B cell (primary cell): ENCODE measurements around the gene KRT6C. TPM values are rescaled to one million over a fixed set of nuclear protein-coding genes. Genes with fewer than 3 reads are reported as not detected.

Source experiments
- ATAC-seq: fragments of 200-7000 bp; cut with Tn5 transposase; one replicate; pipeline ENCODE4 v1.10.0; 2021; ENCODE audit warnings: low read depth, mild to moderate bottlenecking, moderate number of reproducible peaks, moderate library complexity
- CTCF ChIA-PET: fragments of 350-600 bp; sonication (Branson Sonifier 250); formaldehyde crosslinking; loops from one replicate; lab custom pipeline; 2021; ENCODE audit warnings: antibody characterized with exemption, inconsistent platforms; lab: Charles Lee
- POLR2A ChIA-PET: fragments of 350-600 bp; sonication (Branson Sonifier 250); formaldehyde crosslinking; loops from one replicate; lab custom pipeline; 2021; ENCODE audit warnings: antibody characterized with exemption; lab: Charles Lee
- DNase-seq: peaks from one replicate; pipeline ENCODE4 v3.0.0; 2013
- H2AFZ ChIP-seq: 2 replicates; pipeline ENCODE4 v1.6.1; 2012; ENCODE audit warnings: mild to moderate bottlenecking, low read depth, low read length; ENCODE audit not compliant: insufficient read depth, poor library complexity, severe bottlenecking
- H3K27ac ChIP-seq, 2 donors: 1 replicate in 1 of 2; 2 replicates in 1 of 2; pipeline ENCODE4 v1.5.1; 2012 to 2013; ENCODE audit warnings: low read length in 2 of 2, mild to moderate bottlenecking in 2 of 2, moderate library complexity in 1 of 2
- H3K27me3 ChIP-seq, 4 experiments: fragments of 200-600 bp in 1 of 4; sonication (generic) in 1 of 4; replicated peaks in 1 of 4; 1 replicate in 2 of 4; 2 replicates in 2 of 4; pipeline versions ENCODE4 v1.6.1 to v1.7.0; 2013 to 2016; ENCODE audit warnings: low read length in 3 of 4, mild to moderate bottlenecking in 2 of 4, mixed read lengths in 1 of 4, moderate library complexity in 1 of 4; ENCODE audit not compliant: insufficient read depth in 4 of 4, control insufficient read depth in 3 of 4; ENCODE audit errors: control extremely low read depth in 1 of 4
- H3K36me3 ChIP-seq, 2 experiments: replicated peaks in 1 of 2; 1 replicate in 1 of 2; 2 replicates in 1 of 2; pipeline versions ENCODE4 v1.6.1 to v1.7.1; 2013; ENCODE audit warnings: low read length in 1 of 2; ENCODE audit not compliant: insufficient read depth in 2 of 2, control insufficient read depth in 1 of 2; ENCODE audit errors: control extremely low read depth in 1 of 2, extremely low read depth in 1 of 2
- H3K4me1 ChIP-seq, 2 donors: fragments of 200-600 bp in 1 of 2; sonication (generic) in 1 of 2; 1 replicate in 1 of 2; 2 replicates in 1 of 2; pipeline versions ENCODE4 v1.5.1 to v1.6.1; 2013 to 2017; ENCODE audit warnings: low read length in 2 of 2; ENCODE audit not compliant: control insufficient read depth in 2 of 2, insufficient read depth in 2 of 2
- H3K4me2 ChIP-seq: replicated peaks from 2 replicates; pipeline ENCODE3; 2012; ENCODE audit warnings: mild to moderate bottlenecking, low read depth, low read length; ENCODE audit not compliant: poor library complexity, severe bottlenecking
- H3K4me3 ChIP-seq, 5 experiments: fragments of 200-600 bp in 1 of 5; sonication (generic) in 1 of 5; 1 replicate in 3 of 5; 2 replicates in 2 of 5; pipeline versions ENCODE4 v1.5.1 to v1.7.0; 2011 to 2016; ENCODE audit warnings: low read length in 4 of 5, mild to moderate bottlenecking in 4 of 5, low read depth in 2 of 5, control low read depth in 1 of 5, moderate library complexity in 1 of 5; ENCODE audit not compliant: insufficient read depth in 1 of 5; ENCODE audit errors: control extremely low read depth in 1 of 5, extremely low read depth in 1 of 5
- H3K79me2 ChIP-seq: fragments of 200-600 bp; sonication (generic); one replicate; pipeline ENCODE4 v1.6.0; 2016; ENCODE audit warnings: low read length; ENCODE audit not compliant: control insufficient read depth, insufficient read depth
- H3K9ac ChIP-seq: fragments of 200-600 bp; sonication (generic); 2 replicates; pipeline ENCODE4 v1.6.1; 2017; ENCODE audit warnings: mild to moderate bottlenecking, low read length, moderate library complexity
- H3K9me3 ChIP-seq, 3 donors: one replicate each; pipeline versions ENCODE4 v1.6.1 to v1.7.1; 2013; ENCODE audit warnings: low read length in 2 of 3; ENCODE audit not compliant: control insufficient read depth in 2 of 3, insufficient read depth in 1 of 3; ENCODE audit errors: control extremely low read depth in 1 of 3
- H4K20me1 ChIP-seq: 2 replicates; pipeline ENCODE4 v1.6.0; 2012; ENCODE audit warnings: mild to moderate bottlenecking, low read length; ENCODE audit not compliant: insufficient read depth, control insufficient read depth, poor library complexity, severe bottlenecking
- H3K27ac Mint-ChIP-seq: one replicate; pipeline ENCODE4 v1.8.0; 2021; ENCODE audit warnings: mixed read lengths
- H3K27me3 Mint-ChIP-seq: one replicate; pipeline ENCODE4 v1.8.0; 2021; ENCODE audit warnings: mixed read lengths
- H3K4me1 Mint-ChIP-seq: one replicate; pipeline ENCODE4 v1.8.0; 2021; ENCODE audit warnings: mixed read lengths
- H3K4me3 Mint-ChIP-seq: one replicate; pipeline ENCODE4 v1.8.0; 2021; ENCODE audit warnings: mixed read lengths
- H3K9me3 Mint-ChIP-seq: one replicate; pipeline ENCODE4 v1.8.0; 2022; ENCODE audit warnings: mixed read lengths; ENCODE audit not compliant: insufficient read depth
- EZH2 ChIP-seq: IDR thresholded peaks from 2 replicates; pipeline ENCODE4 v1.6.1; 2012; ENCODE audit warnings: borderline replicate concordance, low read depth, mild to moderate bottlenecking, moderate library complexity, low read length; ENCODE audit not compliant: insufficient read depth, poor library complexity, severe bottlenecking
- WGBS: methylation state at CpG from one replicate; pipeline ENCODE4 v1.1.5; 2013; ENCODE audit warnings: missing lambda C conversion rate; ENCODE audit not compliant: insufficient coverage; 5-methylcytosine and 5-hydroxymethylcytosine counted together
- intact Hi-C: fragments of 100-400 bp; cut with micrococcal nuclease; formaldehyde crosslinking; loops from one replicate; pipeline ENCODE4 v1.10.0; 2022
- polyA plus RNA-seq: library from polyadenylated mRNA; depleted of rRNA; stranded (reverse); fragments of >200 nt; gene quantifications from 2 replicates; pipeline ENCODE4 v1.2.3, GENCODE V29; 2012
- total RNA-seq, 2 donors: library from RNA; stranded (reverse); fragments of 120-200 nt in 1 of 2; gene quantifications; 1 replicate in 1 of 2; 2 replicates in 1 of 2; pipeline versions ENCODE4 v1.2.3 to v1.2.4, GENCODE V29; 2013 to 2022
- TF ChIP-seq, protein P1 (sequence below): fragments of 200-600 bp; IDR thresholded peaks from one replicate; pipeline ENCODE4 v1.8.0; 2022; ENCODE audit warnings: antibody characterized with exemption, mild to moderate bottlenecking

Gene KRT6C
- total and polyA plus RNA-seq, 2 donors (not counting 1 experiment from before 2014, with no cell fraction given): not detected

DNA sequence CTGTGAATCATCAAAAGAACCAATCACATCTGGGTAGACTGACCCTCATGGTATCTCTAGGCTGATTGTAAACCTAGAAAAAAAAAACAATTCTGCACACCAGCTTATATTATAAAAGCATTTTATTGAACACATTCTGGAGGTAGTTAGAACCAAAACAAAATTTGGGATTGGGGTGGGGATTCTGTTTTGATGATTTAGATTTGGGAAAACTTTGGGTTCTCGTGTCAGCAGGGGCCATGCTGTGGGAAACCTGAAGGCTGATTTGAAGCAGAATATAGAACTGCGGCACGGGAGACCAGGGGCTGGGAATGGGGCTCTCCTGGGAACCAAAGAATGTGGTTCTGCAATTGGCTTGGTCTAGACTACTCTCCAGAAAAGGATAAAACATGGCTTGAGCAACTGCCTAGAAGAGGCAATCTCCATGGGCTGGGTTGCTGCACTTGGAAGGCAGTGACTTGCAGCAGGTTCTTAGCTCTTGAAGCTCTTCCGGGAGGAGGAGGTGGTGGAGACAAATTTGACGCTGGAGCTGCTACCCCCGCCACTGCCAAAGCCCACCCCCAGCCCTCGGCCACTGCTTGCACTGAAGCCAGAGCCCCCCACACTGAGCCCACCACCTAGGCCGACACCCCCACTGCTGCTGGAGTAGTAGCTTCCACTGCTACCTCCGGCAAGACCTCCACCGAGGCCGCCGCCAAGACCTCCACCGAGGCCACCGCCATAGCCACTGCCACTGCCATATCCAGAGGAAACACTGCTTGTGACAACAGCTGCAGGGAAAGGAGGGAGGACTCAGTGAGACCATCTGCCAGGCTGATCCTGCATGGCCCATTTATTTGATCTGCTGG lies 41.1 kb upstream of the KRT6C start:
- H2AFZ ChIP-seq: no peak overlapping the region
- no peaks in the 10 kb centered on the region for H3K4me1 ChIP-seq
- Mint-ChIP-seq H3K9me3 (no peaks in the 10 kb centered on the region), H3K4me1 (no peaks in the 10 kb centered on the region), H3K27me3 (peaks cover 27% of the 10 kb centered on the region), H3K27ac (no peak overlapping the region), H3K4me3 (no peak overlapping the region)
- no peaks in the 10 kb centered on the region for H3K27me3 ChIP-seq
- no peaks in the 10 kb centered on the region for H4K20me1 ChIP-seq
- H3K4me3 ChIP-seq: no peak overlapping the region
- intact Hi-C loops: no loop called here
- H3K4me2 ChIP-seq: no peak overlapping the region
- POLR2A ChIA-PET: no interaction called here
- H3K9me3 ChIP-seq: peaks cover 1 to 15% (median 11%) of the 10 kb centered on the region in 3 donors
- H3K27ac ChIP-seq: no peak overlapping the region
- ATAC-seq (no peak), DNase-seq (no peak)
- H3K36me3 ChIP-seq: no peaks in the 10 kb centered on the region
- no peak overlapping the region for H3K9ac ChIP-seq
- CTCF ChIA-PET: no interaction called here
- TF ChIP-seq, protein P1, sequence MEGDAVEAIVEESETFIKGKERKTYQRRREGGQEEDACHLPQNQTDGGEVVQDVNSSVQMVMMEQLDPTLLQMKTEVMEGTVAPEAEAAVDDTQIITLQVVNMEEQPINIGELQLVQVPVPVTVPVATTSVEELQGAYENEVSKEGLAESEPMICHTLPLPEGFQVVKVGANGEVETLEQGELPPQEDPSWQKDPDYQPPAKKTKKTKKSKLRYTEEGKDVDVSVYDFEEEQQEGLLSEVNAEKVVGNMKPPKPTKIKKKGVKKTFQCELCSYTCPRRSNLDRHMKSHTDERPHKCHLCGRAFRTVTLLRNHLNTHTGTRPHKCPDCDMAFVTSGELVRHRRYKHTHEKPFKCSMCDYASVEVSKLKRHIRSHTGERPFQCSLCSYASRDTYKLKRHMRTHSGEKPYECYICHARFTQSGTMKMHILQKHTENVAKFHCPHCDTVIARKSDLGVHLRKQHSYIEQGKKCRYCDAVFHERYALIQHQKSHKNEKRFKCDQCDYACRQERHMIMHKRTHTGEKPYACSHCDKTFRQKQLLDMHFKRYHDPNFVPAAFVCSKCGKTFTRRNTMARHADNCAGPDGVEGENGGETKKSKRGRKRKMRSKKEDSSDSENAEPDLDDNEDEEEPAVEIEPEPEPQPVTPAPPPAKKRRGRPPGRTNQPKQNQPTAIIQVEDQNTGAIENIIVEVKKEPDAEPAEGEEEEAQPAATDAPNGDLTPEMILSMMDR: no peak
- no peak for TF ChIP-seq EZH2
- WGBS: 97% methylated on average over 10 of the region's 14 CpGs
- H3K79me2 ChIP-seq: no peaks in the 10 kb centered on the region

- Histone ChIP-seq H3K4me3 (no peak overlapping the region), H4K20me1 (no peaks in the 10 kb centered on the region), H3K27me3 (no peaks in the 10 kb centered on the region), H3K36me3 (no peaks in the 10 kb centered on the region), H3K79me2 (no peaks in the 10 kb centered on the region), H3K9ac (no peak overlapping the region), H3K4me2 (no peak overlapping the region), H3K4me1 (no peaks in the 10 kb centered on the region), H2AFZ (no peak overlapping the region), H3K27ac (no peak overlapping the region), H3K9me3 (peaks cover 1 to 15% (median 11%) of the 10 kb centered on the region in 3 donors)
- Mint-ChIP-seq H3K4me3 (no peak overlapping the region), H3K9me3 (no peaks in the 10 kb centered on the region), H3K27ac (no peak overlapping the region), H3K27me3 (peaks cover 35% of the 10 kb centered on the region), H3K4me1 (no peaks in the 10 kb centered on the region)
- intact Hi-C loops: no loop called here
- POLR2A ChIA-PET: no interaction called here
- DNase-seq (no peak), ATAC-seq (no peak)
- CTCF ChIA-PET: no interaction called here
- no peak for TF ChIP-seq EZH2
- TF ChIP-seq, protein P1: no peak
- 93% methylated on average over 6 of the region's 6 CpGs for WGBS
These were observed 40.1 kb upstream of the KRT6C start for GRCh38 chr12:52513736-52514135.
